ENCODE results near the gene ROBO1. TPM values are rescaled to one million over a fixed set of nuclear protein-coding genes. Genes with fewer than 3 reads are reported as not detected.
"Not testable (repeated sequence)": the region's sequence is repeated elsewhere in the genome, so short reads cannot be mapped to it uniquely, and the experiment has no call there.

ROBO1 gene
- total RNA-seq, 1 donor from 2014 or later = 18.7 TPM

DNA sequence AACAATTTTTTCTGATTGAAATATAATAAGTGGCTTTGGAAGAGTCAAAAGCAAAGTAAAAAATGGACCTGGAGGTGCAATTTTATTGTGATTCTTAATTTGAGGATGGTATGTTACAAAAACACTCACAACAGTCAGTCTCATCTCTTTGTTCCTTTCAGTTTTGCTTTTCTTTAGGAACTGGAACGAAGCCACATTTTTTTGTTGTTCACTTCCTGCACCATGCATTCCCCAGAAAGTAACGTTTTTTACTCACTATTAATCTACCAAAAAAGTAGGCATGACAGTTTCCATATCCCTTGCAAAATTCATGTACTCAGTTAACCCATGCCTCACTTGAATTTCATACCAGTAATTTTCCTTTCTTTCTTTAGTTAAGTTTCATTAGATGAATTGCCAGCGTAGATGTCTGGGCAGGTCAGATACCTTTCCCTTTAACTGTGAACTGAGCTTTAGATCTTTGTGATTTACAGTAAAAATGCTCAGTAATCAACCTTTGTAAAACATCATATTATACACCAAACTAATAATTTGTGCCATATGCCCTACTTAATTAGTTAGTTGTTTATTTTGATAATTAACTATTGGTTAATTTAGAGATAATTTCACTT is 384.3 kb downstream of the ROBO1 start:
- DNase-seq (ENCODE audit: low read depth) = peak; percentile 14

DNA sequence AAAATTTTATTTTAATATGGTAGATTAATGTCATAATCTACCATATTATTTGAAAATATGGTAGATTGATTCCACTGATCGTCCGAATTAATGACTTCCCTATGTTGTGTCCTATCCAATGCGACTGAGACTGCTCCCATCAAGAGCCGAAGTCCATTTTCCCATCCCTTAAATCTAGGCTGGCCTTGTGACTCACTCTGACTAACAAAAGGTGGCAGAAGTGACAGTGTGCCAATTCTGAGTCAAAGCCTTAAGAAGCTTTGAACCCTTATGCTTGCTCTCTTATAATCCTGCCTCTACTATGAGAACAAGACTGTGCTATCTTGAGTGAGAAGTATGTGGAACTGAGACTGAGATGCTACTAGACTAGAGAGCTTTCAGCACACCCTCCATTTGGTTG is 387.2 kb downstream of the ROBO1 start:
- DNase-seq (ENCODE audit: low read depth) = no peak

DNA sequence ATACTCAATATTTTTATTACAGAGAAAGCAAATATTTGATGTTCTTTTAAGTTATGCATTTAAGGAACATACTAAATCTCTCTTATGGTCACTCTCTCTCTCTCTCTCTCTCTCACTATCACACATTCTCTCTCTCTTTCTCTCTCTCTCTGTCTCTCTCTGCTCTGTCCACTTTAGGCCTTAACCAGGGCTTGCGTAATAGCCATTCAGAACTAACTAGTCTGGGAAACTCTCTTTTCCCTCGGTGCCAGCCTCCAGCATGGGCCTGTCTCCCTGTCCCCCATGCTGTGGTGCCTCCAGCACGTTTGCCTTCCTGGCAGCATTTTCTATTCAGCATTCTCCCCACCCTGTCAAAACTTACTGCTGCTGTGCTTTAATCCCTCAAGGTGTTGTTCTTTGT is 389.7 kb downstream of the ROBO1 start:
- DNase-seq (ENCODE audit: low read depth) = no peak

DNA sequence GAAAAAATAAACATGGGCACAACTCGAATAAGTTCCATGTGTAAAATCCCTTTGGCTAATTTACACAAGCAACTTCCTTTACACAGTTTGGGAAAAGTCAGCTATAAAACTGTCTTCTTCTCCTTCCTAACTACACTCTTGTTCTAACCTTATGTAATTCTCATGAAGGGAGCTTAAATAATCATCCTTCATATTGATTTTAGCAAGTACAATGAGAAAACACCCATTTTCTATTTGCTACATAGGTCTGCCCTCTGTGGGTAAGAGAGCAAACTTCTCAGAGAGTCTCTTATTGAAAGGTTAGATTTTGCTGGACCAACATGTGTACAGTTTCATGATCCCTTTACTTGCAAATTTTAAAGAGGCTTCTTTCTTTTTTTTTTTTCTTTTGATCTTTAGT is 398.5 kb downstream of the ROBO1 start:
- peak; percentile 8 for DNase-seq (ENCODE audit: low read depth)

DNA sequence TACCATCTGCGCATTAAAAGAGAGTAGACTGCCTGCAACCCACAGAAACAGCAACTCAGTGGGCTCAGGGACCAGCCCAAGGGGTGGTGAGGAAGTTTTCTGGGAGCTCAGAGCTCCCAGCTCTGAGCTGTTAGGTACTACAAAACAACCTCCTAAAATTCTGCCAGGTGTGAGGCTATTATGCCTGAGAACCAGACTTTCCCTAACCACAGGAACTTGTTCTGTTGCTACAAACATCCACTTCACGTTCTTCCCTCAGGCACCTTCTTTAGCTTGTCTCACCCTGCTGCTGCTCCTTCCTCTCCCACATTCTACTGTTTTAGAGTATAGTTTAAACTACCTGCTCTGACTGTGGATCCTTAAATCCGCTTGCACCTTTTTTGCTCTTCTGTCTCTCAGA is 399.4 kb downstream of the ROBO1 start:
- no peak for DNase-seq (ENCODE audit: low read depth)

DNA sequence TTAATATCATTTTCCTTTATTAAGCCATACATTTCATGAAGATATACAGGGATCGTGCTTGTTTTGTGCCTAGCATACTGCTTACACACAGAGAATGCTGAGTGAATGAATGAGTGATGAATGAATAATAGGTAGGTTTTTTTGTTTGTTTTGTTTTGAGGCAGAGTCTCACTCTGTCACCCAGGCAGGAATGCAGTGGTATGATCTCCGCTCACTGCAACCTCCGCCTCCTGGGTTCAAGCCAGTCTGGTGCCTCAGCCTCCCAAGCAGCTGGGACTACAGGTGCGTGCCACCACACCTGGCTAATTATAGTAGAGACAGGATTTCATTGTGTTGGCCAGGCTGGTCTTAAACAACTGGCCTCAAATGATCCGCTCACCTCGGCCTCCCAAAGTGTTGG is 400.0 kb downstream of the ROBO1 start:
- no peak for DNase-seq (ENCODE audit: low read depth)

DNA sequence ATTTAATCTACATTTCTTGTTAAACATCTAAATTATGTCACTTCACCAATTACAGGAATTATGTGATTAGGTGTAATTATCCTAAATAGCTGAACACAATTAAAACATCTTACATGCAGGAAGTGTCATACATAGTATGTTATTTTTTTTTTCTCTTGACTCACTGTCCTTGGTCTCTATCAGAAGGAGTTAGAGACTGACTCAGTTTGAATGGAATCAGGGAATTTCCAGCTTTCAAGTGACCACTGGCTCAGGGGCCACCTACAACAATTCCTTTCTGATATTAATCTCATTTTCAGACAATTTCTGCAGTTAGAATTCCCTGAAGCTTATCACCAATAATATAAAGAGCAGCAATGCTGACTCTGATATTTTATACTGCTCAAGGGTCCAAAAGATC is 400.7 kb downstream of the ROBO1 start:
- no peak for DNase-seq (ENCODE audit: low read depth)

DNA sequence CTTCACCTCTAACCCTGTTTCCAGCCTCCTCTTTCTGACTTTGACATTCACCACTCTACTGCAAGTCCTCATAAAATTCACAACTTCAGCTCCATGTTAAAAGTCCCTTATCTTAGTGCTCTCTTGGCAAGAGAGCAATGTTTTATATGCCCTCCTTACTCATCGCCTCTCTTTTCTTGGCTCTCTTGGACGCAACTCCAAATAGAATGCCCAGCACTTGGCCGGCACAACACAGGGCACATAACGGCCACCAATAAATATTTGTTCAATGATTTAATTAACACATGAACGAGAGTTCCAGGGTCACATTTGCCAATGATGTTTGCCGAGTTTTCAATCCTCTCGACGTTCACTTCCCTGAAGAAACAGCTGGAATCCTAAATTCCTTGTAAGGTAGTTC is 401.4 kb downstream of the ROBO1 start:
- no peak for DNase-seq (ENCODE audit: low read depth)

DNA sequence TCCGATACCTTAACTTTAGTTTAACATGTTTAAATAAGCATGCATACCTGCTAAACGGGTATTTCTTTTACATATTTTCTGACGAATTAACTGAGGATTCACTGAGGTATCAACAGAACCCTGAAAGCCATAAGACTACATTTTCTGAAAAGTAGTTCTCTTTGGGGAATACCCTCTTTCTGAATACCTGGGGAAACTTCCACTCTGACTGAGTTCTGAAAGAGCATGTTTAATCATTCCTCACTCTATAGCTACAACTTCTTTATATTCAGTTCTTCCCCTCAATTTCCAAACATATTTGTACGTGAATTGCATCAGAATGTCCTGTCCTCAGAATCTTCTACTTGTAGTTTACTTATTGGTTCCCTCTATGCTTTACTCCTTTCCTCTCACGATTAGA is 403.0 kb downstream of the ROBO1 start:
- DNase-seq (ENCODE audit: low read depth) = no peak

DNA sequence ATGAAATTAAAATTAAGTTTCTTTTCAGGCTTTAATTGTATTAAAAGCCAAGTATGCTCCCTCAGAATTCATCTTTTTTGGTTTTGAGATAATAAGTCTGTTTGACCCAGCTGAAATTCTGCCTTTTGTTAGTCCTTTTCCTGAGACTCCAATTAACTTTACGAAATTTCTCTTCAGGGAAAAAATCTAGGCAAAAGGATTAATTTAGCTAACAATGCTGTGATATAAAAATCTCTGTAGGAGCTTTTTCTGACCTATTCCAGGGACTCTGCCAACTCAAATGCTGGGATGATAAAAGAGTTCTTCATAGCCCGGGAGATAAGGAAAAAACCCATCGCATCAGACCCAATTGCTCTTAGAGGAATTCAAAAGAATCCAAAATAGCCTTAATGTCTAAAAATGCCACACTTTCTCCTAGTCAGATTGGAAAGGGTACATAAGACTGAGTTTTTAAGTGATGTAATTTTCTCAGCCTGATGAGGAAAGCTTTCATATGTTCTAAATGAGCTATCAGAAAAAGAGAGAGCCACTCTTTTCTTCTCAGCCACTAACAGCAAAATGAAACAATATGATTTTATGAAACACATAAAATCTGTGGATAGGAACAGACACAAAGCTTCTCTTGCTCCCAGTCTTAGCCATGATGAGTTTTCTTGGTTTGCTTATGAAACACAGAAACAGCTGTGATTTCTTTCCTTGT is 405.1 kb downstream of the ROBO1 start:
- DNase-seq (ENCODE audit: low read depth) = peak; percentile 6

DNA sequence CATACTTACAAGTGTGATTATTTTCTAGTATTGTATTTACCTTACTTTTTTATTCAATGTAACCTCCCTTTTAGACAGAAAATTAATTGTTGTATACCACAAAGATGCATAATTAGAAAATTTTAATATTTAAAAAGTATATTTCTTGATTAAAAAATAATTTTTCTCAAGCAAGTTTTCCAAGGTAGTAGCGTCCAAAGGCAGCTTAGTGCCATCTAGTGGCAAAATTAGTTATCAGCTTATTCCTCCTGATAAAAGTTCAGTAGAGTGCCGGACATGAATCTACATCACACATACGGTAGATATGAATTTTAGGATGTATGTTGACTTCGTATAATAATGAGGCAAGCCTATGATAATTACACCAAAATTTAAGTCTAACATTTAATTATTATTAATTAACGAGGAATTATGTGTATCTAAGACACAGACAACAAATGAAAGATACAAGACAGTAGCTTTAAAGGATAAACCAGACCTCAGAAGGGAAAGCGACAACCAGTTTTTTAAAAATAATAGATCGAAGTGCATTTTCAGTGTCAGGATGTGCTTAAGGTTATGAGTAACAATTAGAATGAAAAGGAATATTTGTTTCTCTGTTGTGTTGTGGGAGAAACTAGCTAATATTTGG is 405.9 kb downstream of the ROBO1 start:
- peak; percentile 62 for DNase-seq (ENCODE audit: low read depth)

DNA sequence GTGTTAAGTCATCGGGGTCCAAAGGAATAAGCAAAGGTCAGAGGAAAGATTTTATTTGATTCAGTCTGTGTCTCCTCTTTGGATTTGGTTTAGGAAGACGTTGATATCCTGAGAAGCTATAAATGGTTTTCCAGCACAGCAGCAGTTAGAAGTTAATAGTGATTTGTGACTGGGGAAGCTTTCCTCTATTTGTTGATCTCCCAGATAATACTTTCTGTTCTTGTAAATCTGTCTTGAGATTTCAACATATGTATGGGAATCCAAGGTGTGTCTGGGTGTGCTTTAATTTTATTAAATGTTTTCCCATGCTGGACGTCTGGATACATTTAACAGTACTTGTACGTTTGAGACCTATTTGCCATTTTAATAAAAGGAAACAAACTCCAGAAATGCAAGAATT is 409.5 kb downstream of the ROBO1 start:
- no peak for DNase-seq (ENCODE audit: low read depth)

DNA sequence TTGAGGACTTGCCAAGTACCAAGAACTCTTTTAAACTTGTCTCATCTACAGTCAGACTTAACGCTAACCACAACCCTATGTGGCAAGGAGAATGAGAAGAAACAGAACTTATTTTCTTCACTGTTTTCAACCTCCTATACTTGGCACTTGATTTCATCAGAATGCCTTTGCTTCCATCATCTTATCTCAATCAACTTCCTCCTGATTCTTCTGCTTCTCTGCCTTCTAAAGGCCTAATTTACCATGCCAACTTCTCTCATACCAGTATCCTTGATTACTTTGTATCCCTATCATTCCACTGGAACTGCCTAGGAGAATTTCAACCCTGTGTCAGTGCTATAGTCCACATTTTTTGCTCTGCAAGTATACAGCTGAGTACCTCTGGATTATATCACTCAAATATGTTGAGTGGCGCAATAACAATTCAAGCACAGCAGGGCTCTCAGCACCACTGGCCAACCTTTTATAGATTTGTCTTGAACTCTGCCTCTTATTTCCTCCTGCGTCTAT is 413.6 kb downstream of the ROBO1 start:
- DNase-seq (ENCODE audit: low read depth) = no peak

DNA sequence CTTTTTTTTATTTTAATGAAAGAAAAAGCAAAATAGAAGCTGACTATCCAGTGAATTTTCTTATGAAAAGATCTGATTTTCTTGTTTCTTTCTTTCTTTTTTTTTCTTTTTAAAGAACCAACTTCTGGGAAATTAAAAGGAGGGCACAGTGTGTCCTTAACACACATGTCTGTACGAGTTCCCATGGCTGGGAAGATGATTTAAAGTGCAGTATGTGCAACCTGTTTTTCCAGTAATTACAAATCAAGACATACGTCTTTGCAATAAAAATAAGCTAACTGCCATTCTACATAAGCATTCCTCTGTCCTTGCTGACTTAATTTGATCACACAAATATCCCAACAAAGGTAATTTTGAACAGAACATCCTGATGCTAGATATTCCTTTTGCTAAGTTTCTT is 416.1 kb downstream of the ROBO1 start:
- no peak for DNase-seq (ENCODE audit: low read depth)

DNA sequence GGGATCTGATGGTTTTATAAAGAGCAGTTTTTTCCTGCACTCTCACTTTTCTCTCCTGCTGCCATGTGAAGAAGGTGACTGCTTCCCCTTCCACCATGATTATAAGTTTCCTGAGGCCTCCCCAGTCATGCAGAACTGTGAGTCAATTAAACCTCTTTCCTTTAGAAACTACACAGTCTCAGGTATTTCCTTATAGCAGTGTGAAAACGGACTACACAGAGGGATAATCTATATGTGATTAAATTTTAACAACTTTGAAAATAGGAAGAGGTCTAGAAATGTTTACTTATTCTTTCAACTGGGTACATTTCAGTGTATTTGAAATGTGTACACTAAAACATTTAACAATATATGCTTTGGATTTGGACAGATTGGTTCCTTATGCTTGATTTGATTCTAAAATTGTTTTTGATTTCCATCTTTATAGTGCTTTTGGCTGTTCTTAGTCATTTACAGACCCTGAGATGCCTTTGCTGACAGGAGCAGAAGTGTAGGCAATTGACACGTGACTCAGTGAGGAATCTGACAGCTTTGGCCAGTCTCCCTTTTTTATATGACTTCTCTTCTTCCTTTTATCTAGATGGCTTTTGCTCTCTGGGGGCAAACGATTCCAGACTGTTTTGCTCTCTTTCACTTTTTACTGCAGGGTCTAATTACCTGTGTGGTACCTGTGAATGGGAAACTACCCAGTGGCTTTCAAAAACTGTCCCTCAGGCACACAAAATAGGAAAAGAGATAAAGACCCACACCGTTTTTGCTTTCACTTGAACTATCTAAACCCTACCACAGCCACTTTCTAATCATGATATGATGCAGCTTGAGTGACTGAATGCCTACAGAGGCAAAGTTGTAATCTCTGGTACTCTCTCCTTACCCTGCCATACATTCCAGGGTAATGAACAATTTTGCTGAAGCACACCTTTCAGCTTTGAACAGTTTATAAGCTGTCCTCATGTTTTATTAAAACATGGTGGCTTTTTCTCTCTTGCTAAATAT is 422.6 kb downstream of the ROBO1 start:
- no peak for DNase-seq (ENCODE audit: low read depth)

DNA sequence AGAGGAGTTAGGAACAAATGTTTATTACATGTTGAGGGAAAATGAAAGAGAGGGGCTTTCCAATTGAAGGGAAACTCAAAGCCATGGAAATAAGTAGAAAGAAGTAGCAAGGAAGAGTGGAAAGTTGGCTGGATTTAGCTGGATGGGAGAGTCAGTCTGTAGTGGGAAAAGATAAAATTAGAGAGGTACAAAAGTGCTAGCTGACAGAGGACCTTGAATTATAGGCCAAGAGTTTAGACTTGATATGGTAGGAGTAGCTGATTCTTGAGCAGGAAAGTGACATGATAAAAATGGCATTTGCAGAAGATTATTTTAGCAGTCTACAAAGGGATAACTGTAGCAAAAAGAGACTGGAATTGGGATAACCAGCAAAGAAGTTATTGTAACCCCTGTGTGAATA is 425.8 kb downstream of the ROBO1 start:
- DNase-seq (ENCODE audit: low read depth) = no peak

DNA sequence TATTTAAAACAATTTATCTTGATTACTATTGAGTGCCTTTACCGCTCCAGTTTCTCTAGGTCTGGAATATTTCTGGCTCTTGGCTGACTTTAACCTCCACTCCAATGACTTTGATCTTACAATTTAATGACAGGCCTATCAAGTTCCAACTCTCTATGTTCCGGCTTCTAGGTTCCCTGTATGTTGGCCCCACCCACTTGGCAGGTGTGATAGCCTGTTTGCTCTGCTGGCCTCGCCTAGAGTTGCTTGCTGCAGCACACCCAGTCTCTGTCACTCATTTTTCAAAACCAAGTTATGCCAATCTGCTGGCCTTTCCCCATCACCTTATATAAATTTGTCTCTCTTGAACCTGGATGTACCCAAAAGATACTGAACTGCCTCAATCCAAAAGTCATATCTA is 428.0 kb downstream of the ROBO1 start:
- no peak for DNase-seq (ENCODE audit: low read depth)

DNA sequence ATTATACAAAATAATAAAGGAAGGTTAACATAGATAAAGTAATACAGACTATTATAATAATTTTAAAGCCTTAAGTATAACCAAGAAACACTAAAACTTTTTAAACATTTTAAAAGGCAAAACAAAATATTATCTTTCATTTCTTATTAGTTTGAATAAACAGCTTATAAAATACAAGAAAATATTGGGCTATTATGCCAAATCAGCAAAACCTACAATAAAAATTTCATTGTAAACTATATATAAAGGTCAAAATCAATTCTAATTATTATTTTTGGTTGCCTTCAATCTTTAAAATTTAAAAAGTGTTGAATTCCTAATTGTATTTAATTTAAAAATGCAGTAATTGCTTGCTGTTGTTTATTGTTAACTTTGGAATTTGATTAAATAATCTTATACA is 430.0 kb downstream of the ROBO1 start:
- DNase-seq (ENCODE audit: low read depth) = no peak

DNA sequence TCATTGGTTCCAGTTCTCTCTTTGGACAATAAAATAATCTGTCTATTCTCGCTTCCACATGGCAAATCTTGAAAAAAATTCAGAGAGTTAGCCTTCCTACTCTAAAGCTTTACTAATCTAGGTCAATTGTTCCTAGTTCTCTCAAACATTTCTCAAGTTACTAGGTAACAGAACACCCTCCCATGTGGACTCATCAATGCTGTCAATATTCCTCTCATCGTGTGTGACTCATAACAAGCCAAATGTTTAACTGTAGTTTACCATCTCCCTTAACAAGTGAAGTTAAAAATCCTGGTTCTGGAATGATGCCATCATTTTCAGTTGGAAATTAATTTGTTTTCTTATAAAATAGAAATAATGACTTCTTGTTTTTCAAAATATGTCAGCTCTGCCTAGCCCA is 438.6 kb downstream of the ROBO1 start:
- DNase-seq (ENCODE audit: low read depth) = peak; percentile 24

DNA sequence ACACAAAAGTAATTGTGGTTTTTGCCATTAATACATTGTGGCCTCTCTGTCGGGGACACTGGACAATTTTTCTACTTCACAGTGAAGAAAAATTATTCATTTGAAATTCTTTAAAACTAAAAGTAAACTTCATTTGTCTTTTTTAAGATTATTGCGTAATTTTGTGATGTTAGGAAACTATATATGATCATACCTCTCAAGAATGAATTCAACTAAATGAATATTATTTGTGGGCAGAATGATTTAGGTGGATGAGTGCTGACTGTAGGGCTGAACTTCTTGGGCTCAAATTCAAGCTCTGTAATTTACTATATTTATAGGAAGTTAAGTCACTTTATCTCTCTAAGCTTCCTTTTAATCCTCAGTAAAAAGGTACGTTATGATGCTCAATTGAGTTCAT is 441.2 kb downstream of the ROBO1 start:
- no peak for DNase-seq (ENCODE audit: low read depth)

DNA sequence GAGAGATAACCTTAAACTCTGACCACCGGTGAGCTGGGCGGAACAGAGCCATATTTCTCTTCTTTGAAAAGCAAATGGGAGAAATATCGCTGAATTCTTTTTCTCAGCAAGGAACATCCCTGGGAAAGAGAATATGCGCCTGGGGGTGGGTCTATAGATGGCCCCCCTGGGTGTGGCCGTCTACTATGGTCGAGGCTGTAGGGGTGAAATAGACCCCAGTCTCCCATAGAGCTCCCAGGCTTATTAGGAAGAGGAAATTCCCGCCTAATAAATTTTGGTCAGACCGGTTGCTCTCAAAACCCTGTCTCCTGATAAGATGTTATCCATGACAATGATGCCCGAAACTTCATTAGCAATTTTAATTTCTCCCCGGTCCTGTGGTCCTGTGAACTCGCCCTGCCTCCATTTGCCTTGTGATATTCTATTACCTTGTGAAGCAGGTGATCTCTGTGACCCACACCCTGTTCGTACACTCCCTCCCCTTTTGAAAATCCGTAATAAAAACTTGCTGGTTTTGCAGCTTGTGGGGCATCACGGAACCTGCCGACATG is 441.9 kb downstream of the ROBO1 start:
- DNase-seq (ENCODE audit: low read depth) = not testable (repeated sequence)

All from myocyte (in vitro differentiated cells).